NCI-H1092 treated with DMSO at 0.1 percent for 48 hours (cell line): ENCODE data around the gene ANKS3.
"Not testable (repeated sequence)": the region's sequence is repeated elsewhere in the genome, so short reads cannot be mapped to it uniquely, and the experiment has no call there.

Experiments
- DNase-seq: peaks from one replicate; lab custom pipeline; 2025; lab: John Stamatoyannopoulos, UW

The ANKS3 gene

GRCh38 chr16:4754865-4755264 lies 20.8 kb upstream of the ANKS3 start:
- DNase-seq, result no peak

GRCh38 chr16:4753227-4753626 lies 19.2 kb upstream of the ANKS3 start:
- DNase-seq, result no peak

- no peak for DNase-seq
Measured at GRCh38 chr16:4752351-4753100, 18.5 kb upstream of the ANKS3 start.

GRCh38 chr16:4750896-4751295 lies 16.8 kb upstream of the ANKS3 start:
- no peak for DNase-seq

DNA sequence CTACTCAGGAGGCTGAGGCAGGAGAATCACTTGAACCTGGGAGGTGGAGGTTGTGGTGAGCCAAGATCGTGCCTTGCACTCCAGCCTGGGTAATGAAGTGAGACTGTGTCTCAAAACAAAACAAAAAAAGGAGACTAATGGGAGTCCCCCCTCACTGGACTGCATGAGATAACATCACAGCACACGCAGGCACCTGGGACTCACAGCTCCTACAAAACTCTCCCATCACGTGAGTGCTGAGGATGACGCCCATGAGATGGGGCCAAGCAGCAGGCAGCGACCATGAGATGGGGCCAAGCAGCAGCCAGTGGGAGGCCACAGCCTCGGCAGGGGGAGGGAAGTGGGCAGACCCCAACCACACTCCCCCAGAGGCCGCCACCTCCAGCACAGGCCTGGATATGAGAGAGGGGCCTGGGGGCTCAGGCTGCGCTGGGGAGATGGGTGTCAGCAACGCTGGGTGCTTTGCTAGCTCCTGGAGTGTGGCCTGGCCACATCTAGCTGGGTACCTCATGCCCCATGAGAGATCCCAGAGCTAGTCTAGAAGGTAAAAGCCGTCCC lies 15.7 kb upstream of the ANKS3 start:
- DNase-seq, result no peak

- no peak for DNase-seq
Measured at GRCh38 chr16:4748682-4749411, 14.8 kb upstream of the ANKS3 start.

GRCh38 chr16:4747906-4748681 lies 14.0 kb upstream of the ANKS3 start:
- DNase-seq, result no peak

DNA sequence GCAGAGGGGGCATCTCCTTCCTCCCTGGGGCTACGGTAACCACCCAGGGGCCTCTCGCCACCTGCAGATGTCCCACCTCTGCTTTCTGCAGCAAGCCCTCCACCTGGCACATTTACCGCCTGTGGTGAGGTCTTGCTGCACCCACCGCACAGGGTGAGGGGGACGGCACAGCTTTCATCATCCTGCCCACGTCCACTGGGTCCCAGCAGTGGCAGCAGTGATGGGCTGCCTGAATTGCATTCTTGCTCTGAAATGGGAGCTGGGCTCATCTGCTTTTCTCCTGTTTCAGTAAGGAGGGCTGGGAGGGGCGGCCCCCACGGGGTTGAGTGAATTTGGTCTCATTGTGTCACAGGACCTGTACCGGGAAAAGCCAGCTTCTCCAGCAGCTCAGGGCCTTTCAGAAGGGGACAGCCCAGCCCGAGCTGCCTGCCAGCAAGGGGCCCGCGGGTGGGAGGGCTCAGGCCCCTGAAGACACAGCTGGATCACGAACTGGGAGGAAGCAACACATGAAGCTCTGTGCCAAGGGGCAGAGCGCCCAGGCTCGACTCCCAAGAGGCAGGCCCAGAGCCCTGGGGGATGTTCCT lies 13.0 kb upstream of the ANKS3 start:
- peak; percentile 6 for DNase-seq

DNA sequence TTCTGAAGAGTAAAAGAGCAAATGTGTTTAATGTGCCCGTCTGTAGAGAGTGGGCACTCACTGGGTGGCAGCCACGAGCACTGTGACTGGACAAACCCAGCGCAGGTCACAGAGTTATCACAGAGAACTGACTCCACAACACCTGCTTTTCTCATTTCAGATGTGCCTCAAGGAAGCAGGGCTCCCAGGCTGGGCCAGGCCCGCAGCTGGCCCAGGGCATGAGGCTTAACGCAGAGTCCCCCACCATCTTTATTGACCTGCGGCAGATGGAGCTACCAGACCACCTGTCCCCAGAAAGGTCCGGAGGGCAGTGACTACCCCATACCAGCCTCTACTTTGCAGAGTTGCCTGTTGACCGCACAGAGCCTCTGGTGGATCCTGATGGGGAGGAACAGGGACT lies 12.1 kb upstream of the ANKS3 start:
- no peak for DNase-seq

DNA sequence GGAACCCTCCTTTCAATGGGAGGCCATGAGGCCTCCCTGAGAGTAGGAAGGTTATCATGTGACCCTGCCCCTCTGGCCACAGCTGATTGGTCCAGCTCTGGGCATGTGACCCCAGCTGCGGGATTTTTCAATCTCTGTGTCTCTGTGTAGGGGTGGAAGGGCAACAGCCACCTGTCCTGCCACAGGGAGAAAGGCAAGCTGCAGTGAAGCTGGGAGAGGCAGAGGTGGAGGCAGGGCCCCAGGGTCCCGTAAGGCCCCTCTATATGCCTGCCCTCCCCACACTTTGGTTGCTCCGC lies 11.2 kb upstream of the ANKS3 start:
- no peak for DNase-seq

GRCh38 chr16:4744555-4745273 lies 10.6 kb upstream of the ANKS3 start:
- no peak for DNase-seq

DNA sequence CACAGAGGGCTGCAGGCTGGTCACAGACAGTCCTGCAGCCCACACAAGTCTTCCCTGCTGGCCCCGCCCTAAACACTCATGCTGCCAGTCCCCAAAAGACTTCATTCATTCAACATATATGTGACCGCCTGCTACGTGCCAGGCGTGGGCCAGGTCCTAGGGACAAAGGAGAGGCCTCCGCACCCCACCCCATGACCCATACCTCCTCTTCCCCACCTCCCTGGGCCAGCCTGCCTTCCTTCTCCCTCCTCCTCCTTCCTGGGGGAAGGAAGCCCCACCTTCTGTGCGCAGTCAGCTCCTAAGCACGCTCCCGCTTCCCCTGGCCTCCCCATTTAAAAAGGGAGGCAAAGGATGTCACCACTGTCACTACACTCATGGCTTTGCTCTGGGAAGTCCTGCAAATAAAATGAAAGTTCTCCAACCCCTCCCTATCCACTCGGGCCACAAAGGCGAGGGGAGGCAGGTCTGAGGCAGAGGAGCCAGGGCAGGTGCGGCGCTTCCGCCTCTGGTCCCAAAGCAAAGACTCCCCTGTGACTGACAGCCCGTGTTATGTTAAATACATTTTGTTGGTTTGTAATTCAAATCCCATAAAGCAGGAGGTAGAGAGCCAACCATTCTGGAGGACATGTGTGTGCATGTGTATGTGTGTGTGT lies 9.3 kb upstream of the ANKS3 start:
- DNase-seq, result no peak

DNA sequence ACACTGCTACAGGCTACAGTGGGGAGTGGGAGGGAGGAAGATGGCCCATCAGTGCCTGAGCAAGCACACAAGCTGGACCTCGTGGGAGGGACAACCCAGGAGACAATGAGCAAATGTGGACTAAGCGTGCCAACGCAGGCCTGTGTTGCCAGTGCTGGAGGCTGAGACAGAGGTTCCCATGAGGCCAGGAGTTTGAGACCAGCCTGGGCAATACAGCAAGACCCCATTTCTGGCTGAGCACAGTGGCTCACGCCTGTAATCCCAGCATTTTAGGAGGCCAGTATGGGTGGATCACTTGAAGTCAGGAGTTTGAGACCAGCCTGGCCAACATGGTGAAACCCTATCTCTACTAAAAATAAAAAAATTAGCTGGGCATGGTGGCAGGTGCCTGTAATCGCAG lies 4.3 kb upstream of the ANKS3 start:
- DNase-seq, result not testable (repeated sequence)

GRCh38 chr16:4737545-4737944 lies 3.5 kb upstream of the ANKS3 start:
- DNase-seq, result no peak

- DNase-seq, result no peak
Measured at GRCh38 chr16:4736546-4736945, 2.5 kb upstream of the ANKS3 start.

GRCh38 chr16:4734730-4735535 lies 862 bp upstream of the ANKS3 start:
- peak; percentile 62 for DNase-seq

DNA sequence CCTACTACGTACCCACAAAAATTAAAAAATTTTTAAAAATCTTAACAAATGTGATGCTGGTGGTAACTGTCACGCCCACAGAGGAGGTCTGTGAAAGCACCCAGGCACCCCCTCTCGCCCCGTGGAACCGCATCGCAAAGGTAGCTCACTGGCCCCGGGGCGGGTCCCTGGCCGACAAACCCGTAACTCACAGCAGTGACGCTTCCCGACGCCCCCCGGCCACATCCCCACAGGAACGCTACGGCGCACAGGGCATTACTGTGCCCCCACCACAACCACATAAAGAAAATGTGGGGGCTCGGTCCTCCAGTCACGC lies 366 bp downstream of the ANKS3 start:
- peak; percentile 62 for DNase-seq

- DNase-seq, result no peak
Measured at GRCh38 chr16:4733211-4733742, 794 bp downstream of the ANKS3 start.

DNA sequence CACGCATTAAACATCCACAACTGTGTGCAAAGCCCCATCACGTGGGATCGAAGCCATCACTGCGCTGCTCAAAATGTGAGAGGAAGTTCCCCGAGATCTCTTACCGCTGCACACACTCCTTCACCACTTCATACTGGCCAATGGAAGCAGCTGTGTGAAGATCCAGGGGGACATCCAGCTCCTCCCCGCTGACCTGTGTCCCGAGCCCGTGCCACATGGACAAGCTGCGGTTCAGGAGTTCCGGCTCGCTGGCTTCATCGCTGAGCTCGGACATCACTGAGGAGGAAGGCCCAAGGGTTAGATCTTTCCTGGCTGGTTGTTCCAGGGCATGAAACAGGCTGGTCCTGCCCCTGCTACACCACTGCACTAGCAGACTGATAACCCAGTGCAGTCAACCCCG lies 4.2 kb downstream of the ANKS3 start:
- DNase-seq, result no peak

DNA sequence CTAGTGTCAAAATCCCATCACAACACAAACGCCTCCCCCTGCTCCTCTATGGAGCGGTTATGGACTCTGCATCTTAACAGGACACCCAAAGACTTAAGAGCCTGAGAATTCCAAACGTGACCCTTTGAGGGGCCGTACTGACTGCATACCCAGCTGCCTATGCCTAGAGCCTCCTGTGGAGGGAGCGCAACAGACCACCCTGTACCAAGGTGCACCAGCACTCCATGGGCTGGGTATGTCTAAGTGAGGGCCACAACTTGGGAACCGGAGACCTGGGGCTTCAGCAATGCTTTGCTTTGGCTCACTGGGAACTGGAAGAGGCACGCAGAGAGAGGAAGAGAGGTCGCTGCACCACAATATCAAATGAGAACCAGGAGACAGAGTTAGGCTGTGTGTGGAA lies 5.4 kb downstream of the ANKS3 start:
- no peak for DNase-seq
